ENCODE measurements around the gene CAPN5.

DNA sequence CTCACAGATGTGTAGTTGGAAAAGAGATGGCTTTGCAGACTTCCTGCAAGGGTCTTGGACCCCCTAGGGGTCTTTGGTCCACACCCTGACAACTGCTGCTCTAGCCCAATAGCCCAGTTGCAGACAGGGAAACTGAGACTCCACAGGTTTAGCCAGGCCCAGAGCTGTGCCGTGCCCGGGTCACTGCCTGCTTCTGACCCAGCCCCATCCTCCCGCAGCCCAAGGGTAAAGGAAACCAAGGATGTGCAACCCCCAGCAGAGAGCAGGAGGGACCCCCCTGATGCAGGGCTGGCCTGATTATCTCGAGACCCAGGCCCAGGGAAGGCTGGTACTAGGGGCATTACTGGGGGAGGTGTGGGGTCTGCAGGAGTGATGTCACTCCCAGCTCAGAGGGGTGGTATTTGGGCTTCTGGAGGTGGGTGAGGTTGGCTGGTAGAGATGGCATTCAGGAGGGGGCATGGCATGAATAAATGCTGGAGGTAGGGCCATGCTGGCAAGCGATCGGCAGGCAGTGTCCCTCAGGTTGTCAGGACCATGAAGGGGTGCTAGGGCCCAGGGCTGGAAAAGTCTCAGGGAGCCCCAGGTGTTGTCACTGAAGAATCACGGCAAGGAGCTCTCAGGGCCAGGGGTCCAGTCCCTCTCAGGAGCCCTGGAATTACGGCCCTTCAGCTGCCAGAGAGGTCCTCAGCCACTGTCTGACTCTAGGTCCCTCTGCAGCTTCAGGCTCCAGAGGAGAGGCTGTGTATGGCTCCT is 82.4 kb downstream of the CAPN5 start:
- TF ChIP-seq KDM1A (IDR thresholded peaks at IDR 0.05; ENCODE audit: low read depth), result no peak
- TF ChIP-seq, protein P1, sequence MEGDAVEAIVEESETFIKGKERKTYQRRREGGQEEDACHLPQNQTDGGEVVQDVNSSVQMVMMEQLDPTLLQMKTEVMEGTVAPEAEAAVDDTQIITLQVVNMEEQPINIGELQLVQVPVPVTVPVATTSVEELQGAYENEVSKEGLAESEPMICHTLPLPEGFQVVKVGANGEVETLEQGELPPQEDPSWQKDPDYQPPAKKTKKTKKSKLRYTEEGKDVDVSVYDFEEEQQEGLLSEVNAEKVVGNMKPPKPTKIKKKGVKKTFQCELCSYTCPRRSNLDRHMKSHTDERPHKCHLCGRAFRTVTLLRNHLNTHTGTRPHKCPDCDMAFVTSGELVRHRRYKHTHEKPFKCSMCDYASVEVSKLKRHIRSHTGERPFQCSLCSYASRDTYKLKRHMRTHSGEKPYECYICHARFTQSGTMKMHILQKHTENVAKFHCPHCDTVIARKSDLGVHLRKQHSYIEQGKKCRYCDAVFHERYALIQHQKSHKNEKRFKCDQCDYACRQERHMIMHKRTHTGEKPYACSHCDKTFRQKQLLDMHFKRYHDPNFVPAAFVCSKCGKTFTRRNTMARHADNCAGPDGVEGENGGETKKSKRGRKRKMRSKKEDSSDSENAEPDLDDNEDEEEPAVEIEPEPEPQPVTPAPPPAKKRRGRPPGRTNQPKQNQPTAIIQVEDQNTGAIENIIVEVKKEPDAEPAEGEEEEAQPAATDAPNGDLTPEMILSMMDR (IDR thresholded peaks at IDR 0.05), result no peak
- TF ChIP-seq POLR2A (IDR thresholded peaks at IDR 0.05; ENCODE audit: low read length), result no peak
- TF ChIP-seq EHMT2 (IDR thresholded peaks at IDR 0.05; ENCODE audit: low read depth), result no peak
- TF ChIP-seq, protein P2, sequence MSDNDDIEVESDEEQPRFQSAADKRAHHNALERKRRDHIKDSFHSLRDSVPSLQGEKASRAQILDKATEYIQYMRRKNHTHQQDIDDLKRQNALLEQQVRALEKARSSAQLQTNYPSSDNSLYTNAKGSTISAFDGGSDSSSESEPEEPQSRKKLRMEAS (IDR thresholded peaks at IDR 0.05), result no peak
- no peak for TF ChIP-seq RNF2 (IDR thresholded peaks at IDR 0.05; ENCODE audit: borderline replicate concordance, low read depth)
- TF ChIP-seq RARB (CRISPR knock-in tag; IDR thresholded peaks at IDR 0.05), result no peak
- TF ChIP-seq FOSL2 (IDR thresholded peaks at IDR 0.05), result no peak
- no peak for TF ChIP-seq FOSL2 (CRISPR knock-in tag; IDR thresholded peaks at IDR 0.05)
- no peak for TF ChIP-seq EP300 (IDR thresholded peaks at IDR 0.05)
